CD4-positive, alpha-beta T cell (primary cell): Measurements from ENCODE around the gene OR2T5. TPM values are rescaled to one million over a fixed set of nuclear protein-coding genes. Genes with fewer than 3 reads are reported as not detected.
"Not testable (repeated sequence)": the region's sequence is repeated elsewhere in the genome, so short reads cannot be mapped to it uniquely, and the experiment has no call there.

ENCODE experiments used
- ATAC-seq: fragments of 200-7000 bp; cut with Tn5 transposase; one replicate; pipeline ENCODE4 v1.10.0; 2022; ENCODE audit warnings: mild to moderate bottlenecking; ENCODE audit not compliant: poor library complexity
- CTCF ChIA-PET: fragments of 350-600 bp; sonication (Branson Sonifier 250); formaldehyde crosslinking; loops from one replicate; lab custom pipeline; 2021; ENCODE audit warnings: antibody characterized with exemption, inconsistent platforms; lab: Charles Lee
- POLR2A ChIA-PET: fragments of 350-600 bp; sonication (Branson Sonifier 250); formaldehyde crosslinking; loops from one replicate; lab custom pipeline; 2021; ENCODE audit warnings: antibody characterized with exemption, inconsistent platforms; lab: Charles Lee
- DNase-seq, 14 experiments: peaks; one replicate each; pipeline ENCODE4 v3.0.0-alpha.2; 2013 to 2020; ENCODE audit warnings: mixed read lengths in 2 of 14
- H3K27ac ChIP-seq, 2 donors: one replicate each; pipeline versions ENCODE4 v1.5.1 to v1.7.0; 2013; ENCODE audit warnings: low read length in 2 of 2, low read depth in 1 of 2, mild to moderate bottlenecking in 1 of 2
- H3K27me3 ChIP-seq, 2 experiments: 1 replicate in 1 of 2; 2 replicates in 1 of 2; pipeline versions ENCODE4 v1.6.1 to v1.7.0; 2013; ENCODE audit warnings: low read length in 2 of 2, control low read depth in 1 of 2, mild to moderate bottlenecking in 1 of 2, moderate library complexity in 1 of 2; ENCODE audit not compliant: insufficient read depth in 2 of 2, control insufficient read depth in 1 of 2
- H3K36me3 ChIP-seq: one replicate; pipeline ENCODE4 v1.6.1; 2013; ENCODE audit warnings: low read length, control low read depth; ENCODE audit not compliant: insufficient read depth
- H3K4me1 ChIP-seq: one replicate; pipeline ENCODE4 v1.6.1; 2013; ENCODE audit warnings: low read length, control low read depth; ENCODE audit not compliant: insufficient read depth
- H3K4me3 ChIP-seq: one replicate; pipeline ENCODE4 v1.5.1; 2013; ENCODE audit warnings: mild to moderate bottlenecking, low read length, moderate library complexity
- H3K9me3 ChIP-seq, 2 experiments: 1 replicate in 1 of 2; 2 replicates in 1 of 2; pipeline versions ENCODE4 v1.6.1 to v1.7.0; 2013; ENCODE audit warnings: low read length in 2 of 2, mild to moderate bottlenecking in 2 of 2, control low read depth in 1 of 2, moderate library complexity in 1 of 2; ENCODE audit not compliant: control insufficient read depth in 1 of 2, insufficient read depth in 1 of 2
- H3K27ac Mint-ChIP-seq: one replicate; pipeline ENCODE4 v1.8.0; 2020; ENCODE audit warnings: mixed read lengths
- H3K27me3 Mint-ChIP-seq: one replicate; pipeline ENCODE4 v1.8.0; 2021; ENCODE audit warnings: mixed read lengths
- H3K36me3 Mint-ChIP-seq: one replicate; pipeline ENCODE4 v1.8.0; 2021; ENCODE audit warnings: low read depth, mixed read lengths
- H3K4me1 Mint-ChIP-seq: one replicate; pipeline ENCODE4 v1.8.0; 2021; ENCODE audit warnings: low read depth, mixed read lengths
- H3K4me3 Mint-ChIP-seq: one replicate; pipeline ENCODE4 v1.8.0; 2020; ENCODE audit warnings: mild to moderate bottlenecking, mixed read lengths
- H3K9me3 Mint-ChIP-seq: one replicate; pipeline ENCODE4 v1.8.0; 2020; ENCODE audit warnings: mixed read lengths
- CTCF ChIP-seq: fragments of 200-600 bp; IDR thresholded peaks from one replicate; pipeline ENCODE4 v1.8.0; 2022; ENCODE audit warnings: antibody characterized with exemption, mild to moderate bottlenecking
- intact Hi-C, 2 experiments: fragments of 100-400 bp; cut with DNase I in 1 of 2; cut with micrococcal nuclease in 1 of 2; formaldehyde crosslinking; loops; one replicate each; pipeline versions ENCODE4 v1.15.1 to v1.9.0; 2023 to 2025; cut with DNase I, micrococcal nuclease
- total RNA-seq, 174 experiments: library from RNA in 2 of 174; stranded (reverse) in 2 of 174; gene quantifications; one replicate each; pipeline ENCODE4 v1.2.3 and lab custom pipeline; 2021 to 2026

OR2T5 gene
- total RNA-seq, 2 experiments from 2014 or later = not detected

- ATAC-seq (no peak), DNase-seq (no peak)
- TF ChIP-seq CTCF = no peak
- no peak overlapping the region for H3K27ac ChIP-seq
- Mint-ChIP-seq H3K27ac (no peak overlapping the region), H3K27me3 (no peaks in the 10 kb centered on the region), H3K4me1 (no peaks in the 10 kb centered on the region), H3K9me3 (no peaks in the 10 kb centered on the region), H3K36me3 (no peaks in the 10 kb centered on the region), H3K4me3 (no peak overlapping the region)
- H3K9me3 ChIP-seq = peaks cover 0 to 4% of the 10 kb centered on the region in 2 experiments
- H3K4me3 ChIP-seq = no peak overlapping the region
- intact Hi-C loops = no loop called here
- ChIA-PET CTCF (no interaction called here), POLR2A (no interaction called here)
- H3K36me3 ChIP-seq = no peaks in the 10 kb centered on the region
- no peaks in the 10 kb centered on the region for H3K27me3 ChIP-seq
- H3K4me1 ChIP-seq = no peaks in the 10 kb centered on the region
These were observed 17.2 kb upstream of the OR2T5 start for GRCh38 chr1:248471154-248471553.

DNA sequence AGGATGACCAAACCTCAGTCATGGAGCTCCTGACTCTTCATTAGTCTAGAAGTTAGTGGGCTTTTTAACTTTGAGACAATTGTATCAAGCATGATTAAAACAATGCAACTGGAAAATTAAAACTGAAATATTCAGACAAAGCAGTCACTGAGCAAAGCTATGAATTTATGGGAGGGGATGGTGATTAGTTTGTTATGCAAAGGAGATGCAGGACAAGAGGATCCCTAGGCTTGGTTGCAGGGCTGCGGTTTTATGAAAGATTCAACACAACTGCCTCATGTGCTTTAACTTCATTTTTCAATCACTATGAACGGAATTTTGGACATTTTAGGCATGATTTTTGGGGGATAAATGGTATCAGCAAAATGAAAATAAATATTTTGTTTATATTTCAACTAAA lies 16.3 kb upstream of the OR2T5 start:
- H3K36me3 ChIP-seq, H3K9me3 ChIP-seq, H3K36me3 Mint-ChIP-seq, intact Hi-C loops, H3K9me3 Mint-ChIP-seq, H3K27ac Mint-ChIP-seq, H3K4me3 ChIP-seq, DNase-seq, H3K4me1 ChIP-seq, CTCF ChIA-PET, H3K4me3 Mint-ChIP-seq, H3K27me3 ChIP-seq, H3K4me1 Mint-ChIP-seq, ATAC-seq, H3K27ac ChIP-seq, POLR2A ChIA-PET, H3K27me3 Mint-ChIP-seq: not testable (repeated sequence)

- H3K9me3 ChIP-seq, H3K4me1 ChIP-seq, ATAC-seq, DNase-seq, H3K27me3 Mint-ChIP-seq, H3K4me1 Mint-ChIP-seq, H3K27ac Mint-ChIP-seq, H3K36me3 ChIP-seq, H3K4me3 Mint-ChIP-seq, CTCF ChIA-PET, H3K27me3 ChIP-seq, intact Hi-C loops, POLR2A ChIA-PET, H3K27ac ChIP-seq, H3K4me3 ChIP-seq, H3K9me3 Mint-ChIP-seq, H3K36me3 Mint-ChIP-seq: not testable (repeated sequence)
These were observed 15.3 kb upstream of the OR2T5 start, which contains the start of gene OR2T3 for GRCh38 chr1:248473051-248473450. OR2T3 (plus strand) TSS chr1:248473351; CDS start chr1:248473351, 0 bp downstream.

GRCh38 chr1:248475660-248476059 lies 12.7 kb upstream of the OR2T5 start:
- POLR2A ChIA-PET, CTCF ChIA-PET, H3K4me1 Mint-ChIP-seq, H3K4me1 ChIP-seq, intact Hi-C loops, ATAC-seq, H3K4me3 Mint-ChIP-seq, H3K36me3 ChIP-seq, H3K9me3 ChIP-seq, H3K27ac ChIP-seq, H3K9me3 Mint-ChIP-seq, H3K27me3 Mint-ChIP-seq, H3K27me3 ChIP-seq, DNase-seq, H3K36me3 Mint-ChIP-seq, H3K4me3 ChIP-seq, H3K27ac Mint-ChIP-seq: not testable (repeated sequence)

GRCh38 chr1:248481686-248482579 lies 6.5 kb upstream of the OR2T5 start:
- H3K36me3 ChIP-seq, H3K4me1 ChIP-seq, CTCF ChIA-PET, H3K9me3 Mint-ChIP-seq, H3K27me3 Mint-ChIP-seq, intact Hi-C loops, H3K9me3 ChIP-seq, H3K36me3 Mint-ChIP-seq, H3K27me3 ChIP-seq: not testable (repeated sequence)
- DNase-seq (peak in 8 of 14 experiments; percentile 4 to 60 (median 16)), ATAC-seq (peak; percentile 84)
- H3K27ac Mint-ChIP-seq = peak overlapping the region; percentile 86
- Histone ChIP-seq H3K4me3 (peak overlapping the region; percentile 49), H3K27ac (peak overlapping the region; percentile 35 to 63)
- POLR2A ChIA-PET = interaction anchor here (0.6 kb wide), 1 partner anchor 84 kb away, joined by 4 read pairs; no protein-coding TSS in a partner anchor
- peak overlapping the region; percentile 82 for H3K4me3 Mint-ChIP-seq
- peaks cover 11% of the 10 kb centered on the region for H3K4me1 Mint-ChIP-seq

GRCh38 chr1:248496661-248497060 lies 8.3 kb downstream of the OR2T5 start:
- H3K27ac ChIP-seq, H3K27ac Mint-ChIP-seq, H3K4me3 Mint-ChIP-seq, CTCF ChIA-PET, H3K9me3 ChIP-seq, H3K4me1 Mint-ChIP-seq, H3K27me3 Mint-ChIP-seq, DNase-seq, H3K36me3 Mint-ChIP-seq, H3K9me3 Mint-ChIP-seq, ATAC-seq, H3K4me3 ChIP-seq, intact Hi-C loops, POLR2A ChIA-PET, H3K4me1 ChIP-seq, H3K36me3 ChIP-seq, H3K27me3 ChIP-seq: not testable (repeated sequence)
